ENCODE results near the gene AADACL4. TPM values are rescaled to one million over a fixed set of nuclear protein-coding genes. Genes with fewer than 3 reads are reported as not detected.

Gene AADACL4
- total and polyA plus RNA-seq, 9 of the 15 experiments (the other 6 are each of a cell fraction or from before 2014, with no cell fraction given), result not detected

DNA sequence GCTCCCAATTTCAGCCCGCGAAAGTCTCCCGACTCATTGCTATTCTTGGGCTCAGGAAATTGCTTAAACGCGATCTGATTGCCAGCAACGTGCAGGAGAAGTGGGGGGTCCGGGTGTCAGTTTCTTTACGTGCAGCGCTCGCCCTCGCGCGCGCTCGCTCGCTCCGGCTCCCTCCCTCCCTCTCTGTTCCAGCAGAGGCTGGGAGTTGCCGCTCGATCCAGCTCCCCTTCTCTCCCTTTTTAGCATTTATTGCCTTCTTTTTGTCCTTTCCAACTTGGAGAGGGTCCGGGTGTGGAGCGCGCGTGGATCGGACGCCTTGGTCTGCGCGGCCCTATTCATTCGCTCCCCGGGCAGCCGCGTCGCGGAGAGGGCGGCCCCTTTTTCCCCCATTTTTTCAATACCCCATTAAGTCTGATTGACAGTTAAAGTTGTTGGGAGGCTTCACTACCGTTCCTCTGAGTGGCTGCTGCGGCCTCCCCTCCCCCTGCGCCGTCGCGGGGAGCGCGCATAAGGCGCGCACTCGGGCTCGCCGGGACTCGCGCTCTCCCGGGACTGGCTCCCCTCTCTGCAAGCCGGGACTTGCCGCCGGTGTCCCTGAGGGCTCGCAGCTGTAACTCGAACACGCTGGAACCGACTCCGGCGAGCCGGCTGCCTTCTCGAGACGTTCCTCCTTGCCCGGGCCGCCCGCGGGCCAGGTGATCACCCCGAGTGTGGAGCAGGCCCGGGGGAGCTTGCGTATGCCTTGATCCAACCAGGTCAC, 25.8 kb upstream of the AADACL4 start, which contains the start of gene DHRS3 (continued):
- TF ChIP-seq, protein P1, sequence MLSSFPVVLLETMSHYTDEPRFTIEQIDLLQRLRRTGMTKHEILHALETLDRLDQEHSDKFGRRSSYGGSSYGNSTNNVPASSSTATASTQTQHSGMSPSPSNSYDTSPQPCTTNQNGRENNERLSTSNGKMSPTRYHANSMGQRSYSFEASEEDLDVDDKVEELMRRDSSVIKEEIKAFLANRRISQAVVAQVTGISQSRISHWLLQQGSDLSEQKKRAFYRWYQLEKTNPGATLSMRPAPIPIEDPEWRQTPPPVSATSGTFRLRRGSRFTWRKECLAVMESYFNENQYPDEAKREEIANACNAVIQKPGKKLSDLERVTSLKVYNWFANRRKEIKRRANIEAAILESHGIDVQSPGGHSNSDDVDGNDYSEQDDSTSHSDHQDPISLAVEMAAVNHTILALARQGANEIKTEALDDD (IDR thresholded peaks at IDR 0.05), result no peak
- no peak for TF ChIP-seq SIX5 (IDR thresholded peaks at IDR 0.05; ENCODE audit: borderline replicate concordance in 1 of 2, insufficient read depth in 1 of 2, low read depth in 1 of 2, low read length in 2 of 2)
- TF ChIP-seq SUPT5H (IDR thresholded peaks at IDR 0.05), result peak; percentile 80
- no peak for TF ChIP-seq ZNF561 (CRISPR knock-in tag; conservative IDR thresholded peaks at IDR 0.05)
- TF ChIP-seq TAF15 (IDR thresholded peaks at IDR 0.05; ENCODE audit: low read depth, low read length), result no peak
- peak; percentile 41; the same call in 1 of the 2 replicates for TF ChIP-seq POLR2AphosphoS5 (IDR thresholded peaks at IDR 0.05; ENCODE audit: control insufficient read depth, insufficient read depth, low read depth, low read length)
- no peak for TF ChIP-seq EHMT2 (IDR thresholded peaks at IDR 0.05)
- TF ChIP-seq GABPA (tag; conservative IDR thresholded peaks at IDR 0.05; ENCODE audit: low read depth), result no peak
- no peak for TF ChIP-seq KHSRP (IDR thresholded peaks at IDR 0.05)
- TF ChIP-seq STAT5A (IDR thresholded peaks at IDR 0.05; ENCODE audit: borderline replicate concordance, low read length), result no peak; the same call in 1 of the 2 replicates
- TF ChIP-seq, protein P2, sequence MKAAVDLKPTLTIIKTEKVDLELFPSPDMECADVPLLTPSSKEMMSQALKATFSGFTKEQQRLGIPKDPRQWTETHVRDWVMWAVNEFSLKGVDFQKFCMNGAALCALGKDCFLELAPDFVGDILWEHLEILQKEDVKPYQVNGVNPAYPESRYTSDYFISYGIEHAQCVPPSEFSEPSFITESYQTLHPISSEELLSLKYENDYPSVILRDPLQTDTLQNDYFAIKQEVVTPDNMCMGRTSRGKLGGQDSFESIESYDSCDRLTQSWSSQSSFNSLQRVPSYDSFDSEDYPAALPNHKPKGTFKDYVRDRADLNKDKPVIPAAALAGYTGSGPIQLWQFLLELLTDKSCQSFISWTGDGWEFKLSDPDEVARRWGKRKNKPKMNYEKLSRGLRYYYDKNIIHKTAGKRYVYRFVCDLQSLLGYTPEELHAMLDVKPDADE (conservative IDR thresholded peaks at IDR 0.05; ENCODE audit: control insufficient read depth, low read depth, low read length), result no peak
- TF ChIP-seq, protein P3, sequence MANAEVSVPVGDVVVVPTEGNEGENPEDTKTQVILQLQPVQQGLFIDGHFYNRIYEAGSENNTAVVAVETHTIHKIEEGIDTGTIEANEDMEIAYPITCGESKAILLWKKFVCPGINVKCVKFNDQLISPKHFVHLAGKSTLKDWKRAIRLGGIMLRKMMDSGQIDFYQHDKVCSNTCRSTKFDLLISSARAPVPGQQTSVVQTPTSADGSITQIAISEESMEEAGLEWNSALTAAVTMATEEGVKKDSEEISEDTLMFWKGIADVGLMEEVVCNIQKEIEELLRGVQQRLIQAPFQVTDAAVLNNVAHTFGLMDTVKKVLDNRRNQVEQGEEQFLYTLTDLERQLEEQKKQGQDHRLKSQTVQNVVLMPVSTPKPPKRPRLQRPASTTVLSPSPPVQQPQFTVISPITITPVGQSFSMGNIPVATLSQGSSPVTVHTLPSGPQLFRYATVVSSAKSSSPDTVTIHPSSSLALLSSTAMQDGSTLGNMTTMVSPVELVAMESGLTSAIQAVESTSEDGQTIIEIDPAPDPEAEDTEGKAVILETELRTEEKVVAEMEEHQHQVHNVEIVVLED (CRISPR knock-in tag; IDR thresholded peaks at IDR 0.05), result no peak; the same call in 1 of the 2 replicates
- TF ChIP-seq, protein P4, sequence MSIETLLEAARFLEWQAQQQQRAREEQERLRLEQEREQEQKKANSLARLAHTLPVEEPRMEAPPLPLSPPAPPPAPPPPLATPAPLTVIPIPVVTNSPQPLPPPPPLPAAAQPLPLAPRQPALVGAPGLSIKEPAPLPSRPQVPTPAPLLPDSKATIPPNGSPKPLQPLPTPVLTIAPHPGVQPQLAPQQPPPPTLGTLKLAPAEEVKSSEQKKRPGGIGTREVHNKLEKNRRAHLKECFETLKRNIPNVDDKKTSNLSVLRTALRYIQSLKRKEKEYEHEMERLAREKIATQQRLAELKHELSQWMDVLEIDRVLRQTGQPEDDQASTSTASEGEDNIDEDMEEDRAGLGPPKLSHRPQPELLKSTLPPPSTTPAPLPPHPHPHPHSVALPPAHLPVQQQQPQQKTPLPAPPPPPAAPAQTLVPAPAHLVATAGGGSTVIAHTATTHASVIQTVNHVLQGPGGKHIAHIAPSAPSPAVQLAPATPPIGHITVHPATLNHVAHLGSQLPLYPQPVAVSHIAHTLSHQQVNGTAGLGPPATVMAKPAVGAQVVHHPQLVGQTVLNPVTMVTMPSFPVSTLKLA (conservative IDR thresholded peaks at IDR 0.05), result peak; percentile 64 to 74
- no peak for TF ChIP-seq SMARCB1 (IDR thresholded peaks at IDR 0.05; ENCODE audit: insufficient read length, low read depth)
- TF ChIP-seq FOXA3 (CRISPR knock-in tag; conservative IDR thresholded peaks at IDR 0.05 in 1 of 2, IDR thresholded peaks at IDR 0.05 in 1 of 2), result 0 out of 4 replicates have a peak, but pooled peaks of 1 of the 2 experiments have one; percentile 14
- no peak for TF ChIP-seq TFAM (CRISPR knock-in tag; conservative IDR thresholded peaks at IDR 0.05)
- no peak for TF ChIP-seq ZNF76 (CRISPR knock-in tag; IDR thresholded peaks at IDR 0.05; ENCODE audit: borderline replicate concordance)
- 0 out of 2 replicates have a peak, but pooled peaks have one; percentile 8 for TF ChIP-seq ZNF444 (CRISPR knock-in tag; IDR thresholded peaks at IDR 0.05)
- TF ChIP-seq ZNF785 (CRISPR knock-in tag; IDR thresholded peaks at IDR 0.05), result no peak
- TF ChIP-seq MEF2D (tag; conservative IDR thresholded peaks at IDR 0.05; ENCODE audit: low read depth), result peak; percentile 64; the same call in 1 of the 2 replicates
- no peak for TF ChIP-seq TSC22D4 (tag; IDR thresholded peaks at IDR 0.05)

Data from K562 (cell line).